Osteoblast (primary cell): ENCODE results near the gene OPRD1. TPM values are rescaled to one million over a fixed set of nuclear protein-coding genes. Genes with fewer than 3 reads are reported as not detected.

Experiments
- DNase-seq: peaks from one replicate; pipeline ENCODE4 v3.0.0; 2011; ENCODE audit warnings: low spot score, mixed read lengths; ENCODE audit not compliant: insufficient read length; ENCODE audit errors: missing footprints
- H2AFZ ChIP-seq: 2 replicates; pipeline ENCODE4 v1.6.0; 2011; ENCODE audit warnings: mild to moderate bottlenecking, low read length
- H3K27ac ChIP-seq: 2 replicates; pipeline ENCODE4 v1.5.1; 2011; ENCODE audit warnings: mild to moderate bottlenecking, low read depth, low read length, moderate library complexity
- H3K27me3 ChIP-seq: 2 replicates; pipeline ENCODE4 v1.6.0; 2012; ENCODE audit warnings: mild to moderate bottlenecking, control low read depth, inconsistent platforms, low read length, moderate library complexity; ENCODE audit not compliant: insufficient read depth
- H3K36me3 ChIP-seq: 2 replicates; pipeline ENCODE4 v1.5.1; 2011; ENCODE audit warnings: mild to moderate bottlenecking, low read length, control low read depth, moderate library complexity; ENCODE audit not compliant: insufficient read depth
- H3K4me1 ChIP-seq: 2 replicates; pipeline ENCODE4 v1.5.1; 2011; ENCODE audit warnings: mild to moderate bottlenecking, low read length, control low read depth, moderate library complexity; ENCODE audit not compliant: insufficient read depth
- H3K4me2 ChIP-seq: 2 replicates; pipeline ENCODE4 v1.6.0; 2011; ENCODE audit warnings: mild to moderate bottlenecking, low read length; ENCODE audit not compliant: insufficient read depth
- H3K4me3 ChIP-seq: fragments of 200-600 bp; sonication (generic); 3 replicates; pipeline ENCODE4 v1.5.1; 2012; ENCODE audit warnings: mild to moderate bottlenecking, low read length, inconsistent platforms; ENCODE audit not compliant: insufficient read depth
- H3K79me2 ChIP-seq: 2 replicates; pipeline ENCODE4 v1.6.0; 2012; ENCODE audit warnings: mild to moderate bottlenecking, low read length, control low read depth, inconsistent platforms; ENCODE audit not compliant: insufficient read depth
- H3K9me3 ChIP-seq: 2 replicates; pipeline ENCODE4 v1.5.1; 2011; ENCODE audit warnings: low read depth, low read length, control low read depth
- H4K20me1 ChIP-seq: 2 replicates; pipeline ENCODE4 v1.6.0; 2012; ENCODE audit warnings: mild to moderate bottlenecking, low read length, control low read depth; ENCODE audit not compliant: insufficient read depth
- CTCF ChIP-seq: IDR thresholded peaks from 2 replicates; pipeline ENCODE4 v1.5.1; 2011; ENCODE audit warnings: mild to moderate bottlenecking, low read depth, low read length, moderate library complexity; ENCODE audit errors: extremely low read depth
- small RNA-seq: library from RNA; depleted of rRNA; stranded (forward); fragments of <200 nt; gene quantifications from one replicate; pipeline ENCODE3, GENCODE V24; 2012
- total RNA-seq: library from RNA; depleted of rRNA; stranded (reverse); fragments of >200 nt; gene quantifications from 2 replicates; pipeline ENCODE4 v1.2.3, GENCODE V29; 2012

Gene OPRD1
- total RNA-seq, 1 donor, result not detected

- H4K20me1 ChIP-seq, result no peaks in the 10 kb centered on the region
- H3K4me3 ChIP-seq, result peak overlapping the region; percentile 73
- peak overlapping the region; percentile 84 for H3K4me2 ChIP-seq
- no peaks in the 10 kb centered on the region for H3K9me3 ChIP-seq
- H3K27me3 ChIP-seq, result no peaks in the 10 kb centered on the region
- no peaks in the 10 kb centered on the region for H3K79me2 ChIP-seq
- peak; percentile 85 for DNase-seq
- no peaks in the 10 kb centered on the region for H3K4me1 ChIP-seq
- peak overlapping the region; percentile 39 for H2AFZ ChIP-seq
- H3K36me3 ChIP-seq, result no peaks in the 10 kb centered on the region
- H3K27ac ChIP-seq, result no peak overlapping the region
- TF ChIP-seq CTCF, result no peak
Observed at GRCh38 chr1:28915031-28915895, 103.3 kb downstream of the OPRD1 start.

GRCh38 chr1:28917757-28918118, 105.8 kb downstream of the OPRD1 start:
- no peak overlapping the region for H3K27ac ChIP-seq
- no peak for TF ChIP-seq CTCF
- DNase-seq, result no peak

More at GRCh38 chr1:28917757-28918118, 105.8 kb downstream of the OPRD1 start:
- Histone ChIP-seq H3K4me3 (no peak overlapping the region), H4K20me1 (no peaks in the 10 kb centered on the region), H3K4me2 (no peak overlapping the region), H3K9me3 (no peaks in the 10 kb centered on the region), H3K4me1 (no peaks in the 10 kb centered on the region), H3K27me3 (no peaks in the 10 kb centered on the region), H3K79me2 (no peaks in the 10 kb centered on the region), H3K36me3 (no peaks in the 10 kb centered on the region), H2AFZ (no peak overlapping the region)

Small RNA genes within 50 kb of the gene (small RNA-seq; reads per million reads assigned to genes)
- not detected for gene RF00019

Other genes with a start within 250 kb of the OPRD1 start
- gene RAB42, start 219.9 kb upstream of the OPRD1 start, total RNA-seq, result 5.0 and 5.1 TPM in 2 replicates
- gene TAF12, start 169.1 kb upstream of the OPRD1 start, total RNA-seq, result 27.4 and 29.0 TPM in 2 replicates
- gene RNU11, start 163.6 kb upstream of the OPRD1 start, total RNA-seq, result not detected in 2 replicates
- 10.9 and 11.9 TPM in 2 replicates for gene GMEB1, start 143.4 kb upstream of the OPRD1 start, total RNA-seq
- gene YTHDF2, start 75.2 kb upstream of the OPRD1 start, total RNA-seq, result 56.9 and 63.0 TPM in 2 replicates
- gene EPB41, start 102.4 kb downstream of the OPRD1 start, total RNA-seq, result 19.4 and 20.6 TPM in 2 replicates